Suprapubic skin (tissue), 4 donors: Measurements from ENCODE around the gene AK2.

Experiments used
- CTCF ChIP-seq, 2 donors: fragments of 200-600 bp in 1 of 2; fragments of 450-650 bp in 1 of 2; sonication (generic) in 1 of 2; IDR thresholded peaks; one replicate each; pipeline ENCODE4 v1.5.1; 2016 to 2019; ENCODE audit warnings: antibody characterized with exemption in 2 of 2, mild to moderate bottlenecking in 1 of 2, moderate library complexity in 1 of 2
- EP300 ChIP-seq: sonication (generic); formaldehyde crosslinking; IDR thresholded peaks from one replicate; pipeline ENCODE4 v1.6.1; 2017; ENCODE audit warnings: antibody characterized with exemption
- POLR2AphosphoS5 ChIP-seq, 3 donors: sonication (generic); formaldehyde crosslinking; IDR thresholded peaks; one replicate each; pipeline ENCODE4 v1.6.1; 2017; ENCODE audit warnings: antibody characterized with exemption in 3 of 3

GRCh38 chr1:33000427-33001026, 36.2 kb downstream of the AK2 start:
- TF ChIP-seq CTCF (IDR thresholded peaks at IDR 0.05): no peak
- TF ChIP-seq POLR2AphosphoS5 (IDR thresholded peaks at IDR 0.05): no peak
- no peak for TF ChIP-seq EP300
